ENCODE data around the gene DNAH5.

DNA sequence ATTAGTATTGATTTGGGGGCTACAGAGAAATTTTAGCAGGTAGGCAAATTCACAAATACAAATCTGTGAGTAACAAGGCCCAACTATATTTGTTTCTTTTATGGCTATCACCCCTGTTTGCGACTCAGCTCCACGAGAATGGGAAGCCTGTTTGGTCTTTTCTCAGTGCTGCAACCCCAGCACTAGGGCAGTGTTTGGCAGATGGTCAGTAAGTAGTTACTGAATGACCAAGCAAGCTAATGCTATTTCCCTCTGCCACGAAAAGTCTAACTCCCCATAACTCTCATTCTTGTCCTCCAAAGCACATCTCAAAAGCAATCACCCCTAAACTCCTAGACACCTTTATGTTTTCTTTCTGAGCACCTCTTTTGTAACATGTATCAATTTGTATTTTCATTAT, 245.6 kb downstream of the DNAH5 start:
- TF ChIP-seq, protein P1, sequence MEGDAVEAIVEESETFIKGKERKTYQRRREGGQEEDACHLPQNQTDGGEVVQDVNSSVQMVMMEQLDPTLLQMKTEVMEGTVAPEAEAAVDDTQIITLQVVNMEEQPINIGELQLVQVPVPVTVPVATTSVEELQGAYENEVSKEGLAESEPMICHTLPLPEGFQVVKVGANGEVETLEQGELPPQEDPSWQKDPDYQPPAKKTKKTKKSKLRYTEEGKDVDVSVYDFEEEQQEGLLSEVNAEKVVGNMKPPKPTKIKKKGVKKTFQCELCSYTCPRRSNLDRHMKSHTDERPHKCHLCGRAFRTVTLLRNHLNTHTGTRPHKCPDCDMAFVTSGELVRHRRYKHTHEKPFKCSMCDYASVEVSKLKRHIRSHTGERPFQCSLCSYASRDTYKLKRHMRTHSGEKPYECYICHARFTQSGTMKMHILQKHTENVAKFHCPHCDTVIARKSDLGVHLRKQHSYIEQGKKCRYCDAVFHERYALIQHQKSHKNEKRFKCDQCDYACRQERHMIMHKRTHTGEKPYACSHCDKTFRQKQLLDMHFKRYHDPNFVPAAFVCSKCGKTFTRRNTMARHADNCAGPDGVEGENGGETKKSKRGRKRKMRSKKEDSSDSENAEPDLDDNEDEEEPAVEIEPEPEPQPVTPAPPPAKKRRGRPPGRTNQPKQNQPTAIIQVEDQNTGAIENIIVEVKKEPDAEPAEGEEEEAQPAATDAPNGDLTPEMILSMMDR (IDR thresholded peaks at IDR 0.05): no peak
- no peak for TF ChIP-seq POLR2A (IDR thresholded peaks at IDR 0.05)

Data from lower leg skin (tissue), 3 donors.